HG02943 (cell line): Measurements from ENCODE around the gene CAMTA1.

Source experiments
- ATAC-seq: cut with Tn5 transposase; IDR thresholded peaks from one replicate; pipeline ENCODE4 v1.9.1; 2021; ENCODE audit warnings: mild to moderate bottlenecking, low read depth, moderate library complexity; ENCODE audit not compliant: unreplicated experiment

Gene CAMTA1

DNA sequence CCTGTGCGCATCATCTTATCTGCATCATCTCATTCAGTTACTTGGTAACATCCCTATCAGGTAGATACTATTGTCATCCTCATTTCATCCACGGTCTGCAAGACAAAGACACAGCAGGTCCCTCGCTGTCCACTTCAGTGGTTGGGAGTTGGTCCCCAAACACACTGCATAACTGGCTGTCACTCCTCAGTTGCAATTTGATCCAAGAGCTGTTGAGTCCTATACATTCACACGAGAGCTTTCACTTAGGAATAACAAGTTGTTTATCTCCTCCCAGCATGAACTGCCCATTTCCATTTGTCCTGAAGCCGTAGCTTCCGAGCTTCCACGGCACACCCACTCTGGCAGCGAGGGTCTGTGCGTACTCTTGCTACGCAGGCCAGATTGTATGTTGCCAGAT lies 472.0 kb downstream of the CAMTA1 start:
- no peak for ATAC-seq

DNA sequence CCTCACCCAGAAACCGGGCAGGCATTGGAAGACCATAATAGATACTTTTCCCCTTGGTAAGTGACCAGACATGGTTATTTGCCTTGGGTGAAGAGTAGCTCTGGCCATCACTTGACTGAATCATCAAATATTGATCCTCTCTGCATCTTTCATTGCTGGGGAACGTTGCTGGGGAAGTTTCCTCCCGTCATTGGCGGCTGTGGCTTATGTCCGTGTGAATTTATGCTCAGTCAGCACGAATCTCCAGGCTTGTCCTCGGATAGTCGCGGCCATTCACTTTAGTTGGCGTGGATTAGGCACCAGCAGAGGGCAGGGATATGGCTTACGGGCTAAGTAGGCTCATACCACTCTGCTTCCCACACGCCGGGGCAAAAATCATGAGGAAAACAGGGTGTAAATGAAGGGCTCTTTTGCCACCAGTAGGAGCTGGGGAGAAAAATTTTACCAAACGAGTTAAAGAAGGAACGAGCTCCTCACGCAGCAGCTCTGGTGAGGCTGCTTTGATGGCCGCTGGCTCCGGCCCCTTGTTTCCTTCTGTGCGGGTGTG lies 473.4 kb downstream of the CAMTA1 start:
- ATAC-seq = no peak

DNA sequence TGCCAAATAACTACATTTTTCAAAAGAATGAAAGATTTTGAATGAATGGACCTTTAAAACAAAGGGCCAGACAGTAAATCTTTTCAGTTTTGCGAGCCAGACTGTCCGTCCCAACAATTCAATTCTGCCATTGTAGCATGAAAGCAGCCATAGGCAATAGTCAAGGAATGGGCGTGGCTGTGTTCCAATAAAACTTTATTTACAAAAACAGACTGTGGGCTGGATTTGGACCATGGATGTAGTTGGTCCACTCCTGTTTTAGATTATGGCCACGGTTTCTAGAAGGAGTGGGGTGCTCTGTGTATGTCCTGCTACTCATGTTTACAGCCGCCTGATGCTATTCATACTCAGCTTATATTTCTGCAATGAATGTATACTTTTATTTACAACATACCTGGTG lies 474.7 kb downstream of the CAMTA1 start:
- no peak for ATAC-seq

DNA sequence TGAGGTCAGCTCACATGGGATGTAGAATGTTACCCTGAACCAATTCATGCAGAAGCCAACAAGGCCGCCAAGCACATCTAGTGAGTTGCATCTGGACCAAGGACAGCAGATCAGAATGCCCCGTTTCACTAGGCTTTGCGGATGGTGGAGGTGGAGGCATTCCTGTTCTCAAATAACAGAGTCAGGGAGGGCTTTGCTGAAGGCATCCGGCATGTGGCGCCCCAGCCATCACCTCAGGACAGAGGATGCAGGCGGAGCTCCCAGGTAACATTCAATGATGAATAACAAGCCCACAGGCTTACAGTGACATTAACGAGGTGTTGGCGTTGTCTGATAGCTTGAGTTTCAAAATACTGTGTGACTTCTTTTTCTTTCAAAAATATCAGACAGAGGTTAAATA lies 476.2 kb downstream of the CAMTA1 start:
- no peak for ATAC-seq

DNA sequence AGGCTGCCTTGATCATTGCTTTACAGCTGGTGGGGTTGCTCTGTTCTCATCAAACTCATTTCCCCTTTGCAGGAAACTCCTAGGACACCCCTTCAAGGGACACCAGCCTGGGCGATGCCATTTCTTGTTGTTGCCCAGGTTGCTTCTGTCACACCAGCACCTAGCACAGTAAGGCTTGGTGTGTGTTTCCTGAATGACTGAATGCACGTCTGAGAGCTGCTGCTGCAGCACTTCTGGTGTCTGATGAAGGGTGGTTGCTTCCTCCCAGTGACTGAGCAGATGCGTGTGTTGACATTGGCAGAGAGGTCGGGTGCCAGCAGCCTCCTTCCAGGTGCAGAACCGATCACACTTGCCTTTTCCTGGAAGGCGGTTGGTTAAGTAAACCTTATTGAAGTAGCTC lies 477.4 kb downstream of the CAMTA1 start:
- no peak for ATAC-seq

DNA sequence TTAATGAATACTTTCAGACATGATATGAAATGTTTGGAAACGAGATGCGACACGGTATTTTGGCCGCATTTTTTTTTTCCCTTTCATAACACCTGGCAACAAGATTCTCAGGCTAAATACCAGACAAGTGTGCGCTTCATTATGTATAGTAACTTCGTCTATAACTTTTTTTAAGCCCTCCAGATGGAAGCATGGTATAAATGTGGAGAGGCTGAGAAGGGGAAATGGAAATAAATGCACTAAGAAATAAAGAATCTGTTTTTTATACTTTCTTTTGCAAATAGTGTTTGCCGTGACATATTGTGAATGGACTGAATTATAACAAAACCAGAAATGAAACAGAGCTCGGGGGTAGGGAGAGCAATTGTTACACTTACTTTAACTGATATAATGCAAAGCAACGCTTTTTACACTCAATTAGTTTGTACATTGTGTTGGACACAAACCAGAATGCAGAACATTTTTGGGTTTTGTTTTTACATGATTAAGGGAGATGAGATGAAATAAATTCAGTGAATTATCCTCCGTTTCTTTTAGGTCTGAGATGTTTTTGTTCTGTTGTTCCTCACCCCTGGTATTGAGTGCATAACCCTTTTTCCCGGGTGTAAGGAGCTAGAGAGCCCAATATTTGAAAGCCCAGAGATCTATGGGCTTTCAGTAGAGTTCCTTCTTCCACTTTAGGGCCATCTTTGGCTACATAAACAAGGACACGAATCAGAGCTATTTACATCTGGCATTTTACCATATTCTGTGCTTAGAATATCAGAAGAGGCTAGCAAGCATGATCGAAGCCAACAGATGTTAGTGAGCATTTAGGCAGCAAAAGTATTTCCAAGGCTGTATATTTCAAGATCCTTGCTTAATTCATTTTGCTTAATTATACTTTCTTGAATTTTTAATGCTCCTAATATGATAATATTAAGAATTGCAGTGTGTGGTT lies 478.0 kb downstream of the CAMTA1 start:
- no peak for ATAC-seq

DNA sequence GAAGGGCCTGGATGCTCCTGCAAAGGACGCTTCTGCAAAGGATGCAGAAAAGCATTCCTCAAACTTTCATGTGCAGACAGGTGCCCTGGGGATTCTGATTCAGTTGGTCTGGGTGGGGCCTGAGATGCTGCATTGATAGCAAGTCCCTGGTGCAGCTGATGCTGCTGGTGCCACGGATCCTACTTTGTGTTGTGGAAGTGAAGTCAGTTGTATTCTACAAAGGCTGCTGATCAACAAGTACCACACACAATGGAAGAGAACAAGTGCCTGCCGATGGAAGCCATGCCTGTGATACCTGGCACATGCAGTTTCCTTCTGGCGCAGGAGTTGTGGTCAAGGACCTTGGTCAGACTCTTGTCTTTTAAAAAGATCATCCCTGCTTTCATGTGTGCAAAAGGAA lies 478.8 kb downstream of the CAMTA1 start:
- no peak for ATAC-seq

DNA sequence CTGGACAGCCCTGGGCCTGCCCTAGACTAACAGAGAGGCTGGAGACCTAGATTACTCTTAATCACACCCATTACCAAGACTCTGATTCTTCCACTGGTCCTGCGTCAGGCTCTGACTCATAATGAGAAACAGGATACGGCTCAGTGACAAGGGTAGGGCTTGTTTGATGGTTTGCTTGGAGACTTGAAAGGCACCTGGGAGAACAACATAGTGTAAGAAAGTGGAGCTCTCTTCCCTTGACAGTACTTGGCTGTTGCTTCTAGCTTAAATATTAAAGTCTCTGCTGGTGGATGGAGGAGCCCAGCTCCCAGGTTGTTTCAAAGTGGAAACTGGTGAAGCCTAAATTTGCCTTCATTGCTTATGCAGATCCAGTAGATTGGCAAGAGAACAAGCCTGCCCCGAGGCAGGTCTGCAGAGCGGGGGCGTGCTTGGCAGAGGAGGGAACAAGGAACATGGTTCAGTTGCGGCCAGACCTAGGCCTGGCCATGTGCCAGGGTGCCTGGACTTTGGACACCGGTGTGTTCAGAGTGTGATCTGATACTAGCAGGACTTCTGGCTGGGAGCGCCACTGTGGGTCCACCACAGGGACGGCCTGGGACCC lies 480.6 kb downstream of the CAMTA1 start:
- no peak for ATAC-seq

DNA sequence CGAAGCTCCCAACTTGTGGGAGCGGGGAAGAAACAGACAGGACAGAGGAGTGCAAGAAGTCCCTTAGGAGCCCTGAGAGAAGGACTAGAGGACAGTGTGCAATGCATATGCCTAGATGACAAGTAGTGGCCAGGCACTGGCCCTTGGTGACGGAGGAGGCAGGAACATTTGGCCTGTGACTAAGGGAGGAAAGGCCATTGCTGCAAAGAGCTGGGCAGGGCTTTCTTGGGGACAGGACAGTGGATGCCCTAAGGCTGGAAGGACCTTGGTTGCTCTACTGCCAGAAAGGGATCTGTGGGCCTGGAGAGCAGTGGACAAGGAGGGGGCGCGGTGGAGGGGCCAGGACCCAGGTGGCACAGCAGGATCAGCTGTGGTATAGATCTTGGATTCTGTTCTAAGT lies 481.3 kb downstream of the CAMTA1 start:
- no peak for ATAC-seq

DNA sequence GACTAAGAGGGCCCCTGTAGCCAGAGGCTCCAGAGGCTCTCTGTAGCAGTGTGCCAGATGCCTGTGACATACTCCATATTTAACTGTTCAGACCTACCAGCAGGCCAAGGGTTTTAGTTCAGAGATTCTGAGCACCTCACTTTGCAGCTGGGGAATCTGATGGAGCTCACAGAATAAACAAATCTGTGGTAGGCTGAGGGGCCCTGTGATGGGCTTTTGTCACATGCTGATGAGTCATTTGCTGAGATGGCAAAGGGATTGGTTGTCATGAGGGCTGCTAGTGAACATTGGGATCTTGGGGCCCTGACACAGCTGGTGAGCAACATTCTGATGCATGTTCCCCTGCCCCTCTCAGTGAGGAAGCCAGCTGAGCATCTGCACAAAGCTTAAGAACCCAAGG lies 482.2 kb downstream of the CAMTA1 start:
- ATAC-seq = no peak

DNA sequence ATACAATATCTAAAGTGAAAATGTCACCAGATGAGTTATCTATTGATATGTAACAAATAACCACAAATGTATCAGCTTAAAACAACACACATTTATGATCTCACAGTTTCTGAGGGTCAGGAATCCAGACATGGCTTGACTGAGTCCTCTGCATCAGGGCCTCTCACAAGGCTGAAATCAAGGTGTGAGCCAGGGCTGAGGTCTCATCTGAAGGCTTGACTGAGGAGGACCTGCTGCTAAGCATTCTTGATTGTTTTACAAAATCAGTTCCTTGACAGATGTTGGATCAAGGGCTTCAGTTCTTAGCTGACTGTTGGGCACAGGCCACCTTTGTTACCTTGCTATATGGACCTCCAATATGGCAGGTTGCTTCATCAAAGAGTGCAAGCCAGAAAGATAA lies 483.7 kb downstream of the CAMTA1 start:
- no peak for ATAC-seq

DNA sequence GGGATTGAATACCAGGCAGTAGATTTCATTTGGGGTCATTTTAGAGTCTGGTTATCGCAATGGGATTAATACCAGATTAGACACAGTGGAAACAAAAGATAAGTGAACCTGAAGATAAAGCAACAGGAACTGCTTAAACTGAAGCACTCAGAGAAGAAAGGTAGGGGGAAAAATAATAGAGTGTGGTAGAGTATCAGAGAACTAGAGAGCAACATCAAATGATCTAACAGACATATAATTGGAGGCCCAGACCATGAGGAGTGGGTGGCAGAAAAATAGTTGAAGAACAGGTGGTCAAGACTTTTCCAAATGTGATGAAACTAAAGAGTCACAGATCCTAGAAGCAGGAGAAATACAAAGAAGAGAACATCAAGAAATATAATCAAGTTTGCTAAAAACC lies 484.3 kb downstream of the CAMTA1 start:
- no peak for ATAC-seq

DNA sequence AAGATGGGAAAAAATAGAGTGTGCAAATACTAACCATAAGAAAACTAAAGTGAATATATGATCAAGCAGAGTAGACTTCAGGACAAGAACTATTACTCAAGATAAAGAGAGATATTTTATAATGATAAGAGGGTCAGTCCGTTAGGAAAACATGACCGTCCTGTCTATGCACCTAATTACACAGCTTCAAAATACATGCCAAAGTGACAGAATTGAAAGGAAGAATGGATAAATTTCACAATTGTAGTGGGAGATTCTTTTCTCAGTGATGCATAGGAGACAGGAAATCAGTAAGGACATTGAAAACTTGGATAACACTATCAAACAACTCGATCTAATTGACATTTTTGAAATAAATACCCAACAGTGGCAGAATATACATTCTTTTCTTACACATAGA lies 489.0 kb downstream of the CAMTA1 start:
- no peak for ATAC-seq

DNA sequence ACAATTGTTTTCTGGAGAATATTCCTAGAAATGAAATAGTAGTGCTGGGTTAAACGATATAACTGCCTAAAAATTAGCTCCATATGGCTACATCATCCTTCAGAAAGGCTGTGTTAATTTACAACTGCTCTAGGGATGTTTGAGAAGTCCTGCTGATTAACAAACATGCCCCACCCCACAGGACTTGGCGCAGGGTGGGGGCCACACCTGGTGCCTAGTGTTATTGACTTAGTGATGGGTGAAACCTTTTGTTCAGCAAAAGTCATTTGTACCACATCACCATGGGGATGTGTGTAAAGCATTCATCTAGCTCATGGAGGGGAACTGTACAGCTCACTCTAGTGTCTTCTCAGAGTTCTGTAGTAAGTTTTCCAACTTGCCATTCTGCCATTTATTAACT lies 492.8 kb downstream of the CAMTA1 start:
- ATAC-seq = no peak

DNA sequence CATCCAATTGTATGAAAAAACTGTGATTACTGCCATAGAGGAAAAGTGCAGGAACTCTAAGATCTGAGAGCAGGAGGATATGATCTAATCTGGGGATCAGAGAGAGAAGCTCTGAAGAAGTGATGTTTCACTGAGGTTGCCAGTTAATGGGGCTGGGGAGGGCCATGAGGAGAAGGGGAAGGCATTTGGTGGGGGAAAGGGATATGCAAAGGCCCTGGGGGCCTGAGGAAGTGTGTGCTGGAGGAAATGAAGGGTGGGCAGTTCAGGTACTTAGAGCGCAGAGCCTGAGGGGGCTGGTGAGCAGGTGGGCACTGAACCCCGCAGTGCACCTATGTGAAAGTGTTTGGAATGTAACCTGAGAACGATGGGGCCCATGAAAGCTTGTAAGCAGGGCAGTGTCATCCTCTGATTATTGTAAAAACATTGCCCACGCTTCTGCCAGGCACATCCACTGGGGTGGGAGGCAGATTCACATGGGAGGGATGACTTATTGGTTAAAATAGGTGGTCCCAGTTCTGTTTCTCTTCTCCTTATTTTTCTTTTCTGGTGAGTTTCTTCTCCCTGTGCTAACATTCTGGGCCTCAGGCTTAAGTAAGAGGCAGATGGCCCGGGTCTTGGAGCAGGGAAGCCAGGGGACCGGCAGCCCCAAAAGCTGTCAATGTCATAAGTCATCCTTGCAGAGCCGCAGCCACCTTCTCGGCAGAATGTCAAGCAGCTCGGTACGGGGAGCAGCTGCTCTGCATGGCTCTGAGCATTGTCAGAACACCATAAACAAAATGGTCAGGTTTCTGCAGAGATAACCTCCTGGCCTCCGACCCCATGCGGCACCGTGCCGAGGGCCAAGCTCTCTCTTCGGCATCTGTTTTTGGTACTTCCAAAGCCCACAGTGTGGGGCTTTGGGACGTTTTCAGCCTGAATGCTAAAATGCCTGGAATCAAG lies 493.8 kb downstream of the CAMTA1 start:
- ATAC-seq = no peak

DNA sequence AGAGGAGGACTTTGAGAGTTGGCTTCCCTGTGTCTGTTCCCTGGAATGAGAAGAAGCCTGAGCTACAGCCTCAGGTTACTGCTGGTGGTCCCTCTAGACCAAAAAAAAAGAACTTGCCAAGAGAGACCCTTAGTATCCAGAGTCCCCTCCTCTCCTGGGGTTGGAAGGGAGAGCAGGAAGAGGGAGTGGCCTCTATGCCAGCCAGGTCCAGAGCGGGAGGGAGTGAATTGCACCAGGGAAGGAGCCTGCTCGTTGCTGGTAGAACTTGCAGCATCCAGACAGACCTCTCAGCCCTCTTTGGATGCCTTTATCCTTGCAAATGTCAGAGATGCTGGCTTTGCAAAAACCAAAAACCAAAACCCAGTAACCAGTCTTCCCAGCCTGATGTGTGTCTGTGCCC lies 494.5 kb downstream of the CAMTA1 start:
- ATAC-seq = no peak

DNA sequence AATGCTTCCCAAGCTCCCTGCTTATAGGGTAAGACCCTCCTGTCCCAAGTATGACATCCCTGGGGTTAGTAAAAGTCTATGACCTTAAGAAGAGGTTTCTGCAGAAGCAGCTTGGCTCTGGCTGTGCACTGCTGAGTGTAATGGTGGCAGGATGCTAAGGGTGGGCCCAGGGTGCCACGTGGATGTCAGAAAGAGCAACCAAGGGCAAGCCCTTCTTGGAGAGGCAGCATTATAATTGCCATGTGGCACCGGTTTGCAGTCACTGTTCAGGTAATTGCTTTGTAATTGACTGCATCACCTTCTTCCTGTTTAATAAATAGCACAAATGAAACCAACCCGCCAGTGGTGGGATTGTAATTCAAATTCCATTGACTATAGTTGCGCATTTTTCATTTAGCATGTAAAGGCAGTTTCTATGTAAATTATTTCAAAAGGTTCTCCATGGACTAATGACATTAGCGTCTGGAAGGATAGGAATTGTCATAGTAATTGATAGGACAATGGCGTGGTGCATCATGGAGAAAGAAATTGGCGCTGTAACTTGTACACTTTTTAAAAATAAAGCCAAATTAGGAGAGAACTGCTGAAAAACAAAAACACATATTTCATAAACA lies 495.2 kb downstream of the CAMTA1 start:
- no peak for ATAC-seq

DNA sequence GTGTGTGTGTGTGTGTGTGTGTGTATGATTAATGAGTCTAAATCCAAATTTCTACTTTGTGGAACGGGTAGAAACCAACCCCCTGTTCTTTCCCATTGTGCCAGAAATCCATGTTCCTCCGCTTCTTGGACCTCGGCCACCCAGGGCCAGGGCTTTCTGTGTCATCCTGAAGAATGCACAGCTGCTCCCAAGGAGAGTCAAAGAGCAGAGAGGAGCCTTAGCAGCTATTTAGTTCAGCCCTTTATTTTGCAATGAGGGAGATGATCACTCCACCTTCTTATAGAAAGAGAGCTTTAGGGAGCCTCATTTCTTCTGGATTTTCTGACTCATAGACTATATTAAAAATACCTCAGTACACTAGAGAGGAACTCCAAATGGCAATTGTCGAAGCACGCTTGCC lies 496.6 kb downstream of the CAMTA1 start:
- ATAC-seq = no peak

DNA sequence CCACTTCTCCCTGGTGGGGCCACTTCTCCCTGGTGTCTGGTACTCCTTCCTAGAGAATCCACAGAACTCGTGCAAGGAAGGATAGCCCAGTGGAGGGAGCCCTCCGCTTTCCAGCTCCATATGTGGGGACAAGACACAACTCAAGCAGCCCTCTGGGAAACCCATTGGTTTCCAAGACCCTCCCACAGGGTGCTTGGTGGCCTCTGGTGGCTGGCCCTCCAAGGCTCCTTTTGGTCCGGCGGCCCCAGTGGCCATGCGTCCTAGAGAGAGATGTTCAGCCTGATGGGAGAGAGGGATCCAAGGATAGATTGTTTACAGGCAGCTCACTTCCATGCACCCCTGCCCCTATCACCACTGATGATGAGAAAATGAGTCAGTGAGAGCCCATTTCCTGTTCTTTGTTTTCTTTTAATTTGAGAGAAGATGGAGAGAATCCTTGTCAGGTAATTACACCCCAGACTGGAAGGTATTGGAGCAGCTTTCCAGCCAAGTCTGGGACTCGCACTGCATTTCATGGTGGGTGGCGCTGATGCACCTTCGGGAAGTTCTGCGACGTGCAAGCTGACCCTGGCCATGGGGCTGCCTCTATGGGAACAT lies 499.7 kb downstream of the CAMTA1 start:
- ATAC-seq = no peak

DNA sequence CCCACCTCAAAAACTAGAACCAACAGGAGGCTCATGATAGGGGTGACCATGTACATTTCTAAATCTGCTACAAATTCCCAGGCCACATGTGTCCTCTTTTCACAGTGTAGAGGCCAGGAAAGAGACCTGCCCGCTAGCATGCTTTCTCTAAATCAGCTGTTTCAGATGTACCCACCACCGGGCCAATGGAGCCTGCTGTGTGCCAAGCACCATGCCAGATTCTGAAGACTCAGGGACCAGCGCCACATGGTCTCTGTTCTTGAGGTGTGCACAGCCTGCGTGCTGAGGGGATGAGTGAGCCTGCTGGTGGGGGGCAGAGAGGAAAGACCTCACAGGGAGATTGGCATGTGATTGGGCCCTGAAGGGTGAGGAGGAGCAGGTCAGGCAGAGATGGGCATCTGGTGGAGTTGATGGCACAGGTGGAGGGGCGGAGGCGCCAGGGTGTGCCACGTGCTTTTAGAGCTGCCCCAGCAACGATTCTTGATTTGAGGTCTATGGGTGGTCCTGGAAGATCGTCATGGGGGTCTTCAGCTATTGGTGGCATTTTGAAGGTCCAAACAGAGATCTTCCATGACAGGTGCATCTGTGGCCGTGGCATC lies 500.7 kb downstream of the CAMTA1 start:
- ATAC-seq = no peak
